SW 1271 (cell line): ENCODE data around the gene TUG1.
A peak's percentile ranks its signal among the peaks of the same experiment; 100 is the strongest.

Experiments
- DNase-seq, 2 experiments: peaks; one replicate each; lab custom pipeline; 2025; lab: John Stamatoyannopoulos, UW

Gene TUG1

DNA sequence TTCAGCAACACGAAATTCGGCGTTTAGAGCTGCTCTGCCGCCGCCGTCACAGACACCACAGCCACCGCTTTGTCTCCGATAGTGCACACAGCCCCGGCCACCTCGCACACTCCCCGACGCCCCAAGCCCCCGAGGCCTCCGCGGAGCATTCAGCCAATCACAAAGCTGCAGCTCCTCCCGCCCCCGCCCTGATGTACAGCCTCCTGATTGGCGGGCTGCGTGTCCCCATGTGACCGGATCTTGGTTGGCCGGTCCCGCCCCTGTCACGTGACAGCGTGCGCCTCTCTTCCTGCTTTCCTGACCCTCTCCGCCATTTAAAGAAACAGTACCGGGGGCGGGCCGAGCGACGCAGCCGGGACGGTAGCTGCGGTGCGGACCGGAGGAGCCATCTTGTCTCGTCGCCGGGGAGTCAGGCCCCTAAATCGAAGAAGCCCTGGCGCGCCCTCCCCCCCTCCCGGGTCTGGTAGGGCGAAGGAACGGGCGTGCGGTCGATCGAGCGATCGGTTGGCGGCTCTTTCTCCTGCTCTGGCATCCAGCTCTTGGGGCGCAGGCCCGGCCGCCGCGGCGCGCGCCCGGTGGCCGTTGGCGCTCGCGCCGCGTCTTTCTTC, at the start of gene TUG1:
TUG1 (plus strand) TSS at position 342 of the 608 bp plus-strand sequence.
- peak; percentile 83 to 92 for DNase-seq

DNA sequence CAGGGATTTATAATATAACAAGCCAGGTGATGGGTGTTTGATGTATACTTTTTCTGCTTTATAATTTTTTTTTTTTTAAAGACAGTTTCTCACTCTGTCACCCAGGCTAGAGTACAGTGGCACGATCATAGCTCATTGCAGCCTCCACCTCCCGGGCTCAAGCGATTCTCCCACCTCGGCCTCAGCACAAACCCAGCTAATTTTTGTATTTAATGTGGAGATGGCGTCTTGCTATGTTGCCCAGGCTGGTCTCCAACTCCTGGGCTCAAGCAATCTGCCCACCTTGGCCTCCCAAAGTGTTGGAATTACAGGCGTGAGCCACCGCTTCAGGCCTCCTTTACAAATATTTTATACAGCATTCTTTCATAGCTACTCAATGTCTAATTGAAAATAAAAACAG, 49.1 kb upstream of the TUG1 start:
- no peak for DNase-seq

DNA sequence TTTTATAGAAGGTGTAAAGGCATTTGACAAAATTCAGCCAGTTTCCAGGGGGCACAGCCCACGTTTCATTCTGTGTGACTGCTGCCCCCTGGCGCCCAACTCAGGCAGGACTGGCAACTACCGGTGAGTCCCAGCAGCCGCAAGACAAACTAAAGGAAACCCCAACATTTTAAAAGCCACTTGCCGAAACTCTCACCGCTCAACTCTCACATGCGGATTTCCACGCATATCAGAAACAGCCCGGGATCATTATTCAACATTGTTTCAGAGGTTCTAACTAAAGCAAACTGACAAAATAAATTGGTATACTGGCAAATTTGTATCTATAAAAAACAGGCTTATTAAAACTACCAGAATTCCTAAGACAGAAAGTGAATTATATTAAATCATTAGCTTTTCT, 48.7 kb upstream of the TUG1 start:
- peak in 1 of 2 experiments; percentile 37 for DNase-seq

DNA sequence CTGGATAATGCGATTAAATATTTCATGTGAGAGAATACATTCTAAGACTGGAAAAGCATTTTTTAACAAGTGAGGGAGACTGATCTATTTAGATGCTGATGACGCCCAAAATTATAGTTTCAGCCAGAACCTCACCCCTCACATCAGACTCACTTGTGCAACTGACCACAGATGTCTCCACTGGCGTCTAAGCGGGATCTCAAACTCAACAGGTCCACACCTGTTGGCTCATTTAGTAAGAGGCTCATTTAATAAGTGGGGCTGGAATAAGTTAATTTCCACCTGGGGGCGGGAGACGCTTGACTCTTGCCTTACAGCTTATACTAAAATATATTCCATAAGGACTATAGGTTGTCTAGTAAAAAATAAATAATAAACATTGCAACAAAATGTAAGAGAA, 48.0 kb upstream of the TUG1 start:
- no peak for DNase-seq

DNA sequence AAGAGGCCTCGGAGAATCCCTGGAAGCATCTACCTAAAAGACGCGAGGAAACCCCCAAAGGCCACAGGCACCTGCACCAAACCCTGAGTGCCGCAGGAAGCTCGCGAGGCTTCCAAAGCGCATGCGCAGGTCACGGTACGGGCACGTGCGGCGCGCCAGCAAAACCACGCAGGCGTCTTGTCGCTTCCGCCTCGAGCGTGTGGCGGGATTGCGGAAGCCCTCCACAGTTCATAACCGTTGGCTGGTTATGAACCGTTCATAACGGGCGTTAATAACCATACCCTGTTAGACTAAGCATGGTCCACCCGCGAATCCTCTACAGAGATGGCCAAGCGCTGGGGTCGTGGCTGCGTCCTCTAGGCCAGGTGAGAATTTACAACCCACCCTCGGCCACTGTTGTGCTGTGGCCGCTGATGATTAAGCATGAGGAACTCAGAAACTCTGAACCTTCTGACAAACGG, 46.9 kb upstream of the TUG1 start:
- no peak for DNase-seq

DNA sequence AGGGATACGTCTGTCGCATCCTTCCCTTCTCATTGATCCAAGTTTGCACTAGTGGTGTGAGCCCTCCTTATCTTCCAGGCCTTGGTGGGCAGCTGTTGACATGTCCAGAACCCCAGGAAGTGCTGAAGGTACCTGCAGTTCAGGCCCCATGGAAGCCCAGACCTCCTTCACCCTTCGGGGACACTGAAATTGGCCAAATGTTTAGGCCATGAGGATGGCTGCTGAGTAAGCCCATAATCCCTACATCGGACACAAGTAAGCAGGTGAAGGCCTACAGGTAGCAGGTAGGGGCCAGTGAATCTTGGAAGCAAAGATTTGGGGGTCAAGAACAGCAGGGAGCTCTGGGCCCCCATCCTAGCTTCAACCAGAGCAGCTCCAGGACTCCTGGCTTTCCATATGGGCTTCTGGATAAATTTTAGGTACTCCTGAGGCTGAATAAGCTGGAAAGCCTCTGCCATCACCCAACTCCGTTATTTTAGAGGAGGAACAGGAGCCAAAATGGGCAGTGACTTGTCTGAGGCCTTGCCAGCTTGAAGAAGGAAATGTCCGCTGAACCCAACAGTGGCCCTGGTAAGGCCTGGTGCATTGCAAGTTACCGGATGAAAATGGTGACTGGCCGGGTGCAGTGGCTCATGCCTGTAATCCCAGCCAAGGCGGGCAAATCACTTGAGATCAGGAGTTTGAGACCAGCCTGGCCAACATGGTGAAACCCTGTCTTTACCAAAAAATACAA, 45.7 kb upstream of the TUG1 start:
- no peak for DNase-seq

DNA sequence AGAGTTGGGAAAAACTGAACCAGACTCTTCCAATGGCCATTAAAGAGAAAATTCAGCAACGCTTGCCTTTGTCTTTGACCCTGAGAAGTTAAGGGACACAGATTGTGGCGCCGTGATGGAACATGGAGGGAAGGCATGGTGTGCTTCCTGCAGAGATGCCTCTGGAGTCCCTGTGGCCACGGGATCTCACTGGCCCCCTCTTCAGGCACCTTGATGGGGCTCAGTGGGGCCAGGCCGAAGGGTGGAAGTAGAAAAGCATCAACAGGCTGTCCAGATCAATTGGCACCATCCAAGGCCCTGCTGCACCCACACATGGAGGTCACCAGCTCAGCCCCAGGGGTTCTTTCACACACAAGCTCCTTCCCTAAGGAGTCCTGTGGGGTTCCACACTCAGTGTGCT, 43.4 kb upstream of the TUG1 start:
- DNase-seq = no peak

DNA sequence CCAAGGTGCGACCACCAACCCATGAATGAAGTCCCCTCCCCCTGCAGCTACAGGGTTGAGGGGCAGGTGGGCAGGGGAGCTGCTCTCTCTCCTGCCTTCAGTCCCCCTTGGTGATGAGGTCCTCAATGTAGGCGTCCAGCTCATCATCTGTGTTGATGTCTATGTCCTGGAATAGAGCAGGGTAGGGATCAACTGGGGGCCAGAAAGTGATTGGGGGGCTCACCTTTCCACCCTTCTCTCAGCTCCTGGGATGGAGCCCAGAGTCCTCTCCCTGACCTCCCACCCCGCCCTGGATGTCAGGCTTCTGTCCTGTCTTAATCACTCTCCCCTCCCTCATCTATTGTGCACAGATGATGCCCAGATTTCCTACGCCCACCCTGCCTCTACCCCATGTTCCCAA, 42.4 kb upstream of the TUG1 start:
- DNase-seq = no peak

DNA sequence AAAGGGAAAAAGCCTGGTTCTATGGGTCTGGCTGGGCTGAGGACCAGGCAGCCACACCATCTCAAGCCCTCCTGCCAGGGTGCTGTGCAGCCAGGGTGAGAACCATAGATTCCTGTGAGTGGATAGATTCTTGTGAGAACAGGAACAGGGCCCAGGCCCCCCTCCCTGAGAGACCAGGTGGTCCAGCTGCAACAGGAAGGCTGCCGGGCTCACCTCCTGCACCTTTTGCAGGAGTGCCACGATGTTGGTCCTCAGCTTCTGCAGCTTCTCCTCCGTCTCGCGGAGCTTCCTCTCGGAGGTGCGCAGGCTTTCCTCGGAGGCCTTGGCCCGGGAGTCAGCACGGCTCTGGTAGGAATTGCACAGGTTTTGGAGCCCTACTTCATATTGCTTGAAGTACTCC, 41.3 kb upstream of the TUG1 start:
- no peak for DNase-seq

DNA sequence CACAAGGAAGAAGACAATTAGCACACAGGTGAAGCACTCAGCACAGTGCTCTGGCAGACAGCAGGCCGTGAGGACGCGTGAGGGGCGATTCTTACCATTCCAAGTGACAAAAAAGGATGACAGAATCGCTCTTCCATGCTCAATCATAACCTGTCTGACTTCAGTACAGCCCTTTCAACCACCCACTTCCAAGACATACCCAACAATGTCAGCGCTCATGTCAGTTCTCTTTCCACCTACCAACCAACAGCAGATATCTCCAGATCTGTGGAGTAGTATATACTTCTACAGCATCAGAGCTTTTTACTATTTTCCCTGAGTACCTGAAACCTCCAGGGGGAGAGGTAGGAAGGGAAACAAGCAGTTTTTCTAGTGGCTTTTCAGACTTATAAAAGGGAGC, 40.7 kb upstream of the TUG1 start:
- DNase-seq = no peak

DNA sequence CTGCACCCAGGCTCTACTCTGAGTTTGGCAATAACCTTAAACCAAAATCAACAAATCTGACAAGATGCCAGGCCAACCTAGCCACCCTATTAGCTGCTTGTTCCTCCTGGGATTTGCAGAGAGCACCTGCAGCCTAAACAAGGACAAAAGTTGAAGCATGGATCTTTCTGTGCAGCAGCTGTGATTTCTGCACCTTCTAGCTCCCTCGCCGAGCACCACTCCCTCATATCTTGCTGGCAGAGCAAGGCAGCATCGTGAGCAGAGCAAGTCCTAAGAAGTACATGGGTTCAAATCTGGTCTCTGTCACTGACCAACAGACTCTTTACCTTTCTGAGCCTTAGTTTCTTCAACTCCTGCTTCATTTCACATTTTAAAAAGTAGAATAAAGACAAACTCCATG, 38.8 kb upstream of the TUG1 start:
- no peak for DNase-seq

DNA sequence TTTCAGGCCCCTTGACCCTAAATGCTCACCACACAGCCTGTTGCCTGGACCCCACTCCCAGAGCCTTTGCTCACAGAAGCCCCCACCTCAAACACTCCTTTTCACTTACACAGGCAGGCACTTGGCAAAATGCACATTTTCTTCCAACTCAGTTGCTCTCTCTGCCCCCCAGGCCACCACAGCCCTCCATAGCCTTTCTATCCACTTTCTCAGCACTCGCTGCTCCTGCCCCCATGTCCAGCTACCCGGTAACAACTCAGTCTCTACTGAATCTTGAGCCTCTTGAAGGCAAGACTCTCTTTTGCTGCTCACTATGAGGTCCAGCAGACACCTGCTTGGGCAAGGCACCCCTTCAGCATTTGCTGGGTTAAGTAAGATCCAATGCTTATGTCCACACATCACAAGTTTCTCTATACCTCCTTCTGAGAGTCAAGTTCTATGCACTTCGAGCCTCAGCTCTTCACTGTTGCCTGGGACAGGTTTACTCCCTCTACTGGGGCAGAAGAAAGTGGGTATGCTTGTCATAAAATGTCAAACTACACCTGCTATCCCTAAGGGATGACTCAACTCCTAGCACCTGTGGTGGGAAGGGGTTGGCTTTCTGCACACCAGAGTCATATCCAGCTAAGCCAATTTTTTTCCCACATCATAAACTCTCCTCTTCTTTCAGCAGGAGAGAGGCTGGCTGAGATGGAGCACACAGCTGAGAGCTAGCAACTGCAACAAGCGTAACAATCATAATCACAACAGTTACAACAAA, 37.3 kb upstream of the TUG1 start:
- no peak for DNase-seq

DNA sequence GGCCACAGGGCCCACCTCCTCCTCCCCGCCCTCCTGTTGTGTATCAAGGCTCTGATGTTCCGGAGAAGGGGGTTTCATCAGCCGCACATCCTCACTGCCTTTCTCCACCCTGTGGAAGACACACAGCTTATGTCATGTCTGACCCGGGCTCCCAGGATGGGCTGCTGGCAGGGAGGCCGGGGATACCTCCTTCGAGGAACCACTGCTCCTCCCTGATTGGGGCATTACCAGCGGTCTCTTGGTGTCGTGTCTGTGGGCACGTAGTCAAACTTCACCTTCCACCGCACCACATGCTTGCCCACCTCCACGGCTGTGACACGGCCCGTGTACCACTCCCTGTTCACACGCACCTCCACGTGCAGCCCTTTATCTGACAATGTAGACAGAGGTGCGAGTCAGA, 36.4 kb upstream of the TUG1 start:
- no peak for DNase-seq

DNA sequence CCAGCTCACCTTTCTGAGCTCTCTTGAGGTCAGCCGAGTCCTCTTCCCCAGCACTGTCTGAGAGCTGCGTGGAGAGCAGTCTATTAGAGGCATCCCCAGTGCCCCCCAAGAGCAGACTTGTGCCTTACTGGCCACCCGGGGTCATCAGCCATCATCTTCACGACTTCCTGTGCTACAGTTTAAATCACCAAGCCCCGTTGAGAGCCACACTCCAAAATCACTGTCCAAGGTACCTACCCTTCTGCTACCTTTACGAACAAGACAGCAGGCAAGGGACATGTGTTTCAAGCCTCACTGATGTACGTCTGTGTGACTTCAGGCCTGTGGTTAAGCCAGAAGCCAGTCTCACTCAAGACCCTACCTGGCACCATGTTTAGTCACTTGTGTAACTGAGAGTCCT, 35.6 kb upstream of the TUG1 start:
- DNase-seq = no peak

DNA sequence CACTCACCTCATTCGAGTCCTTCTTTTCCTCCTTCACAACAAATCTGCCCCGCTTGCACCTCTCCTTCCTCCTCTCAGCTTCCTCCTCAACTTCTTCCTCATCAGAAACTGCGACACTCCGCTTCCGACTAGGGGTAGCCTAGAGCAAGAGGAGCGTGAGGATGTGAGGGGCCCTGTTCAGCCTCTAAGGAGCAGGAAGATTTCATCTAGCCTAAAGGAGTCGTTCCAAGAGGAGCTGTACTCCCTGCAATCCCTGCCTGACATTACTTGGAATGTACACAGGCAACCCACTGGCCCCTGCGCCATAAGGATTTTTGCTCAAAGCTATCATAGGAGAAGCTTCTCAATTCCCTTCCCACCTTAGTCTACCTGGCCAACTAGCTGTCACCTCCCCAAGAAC, 35.0 kb upstream of the TUG1 start:
- no peak for DNase-seq

DNA sequence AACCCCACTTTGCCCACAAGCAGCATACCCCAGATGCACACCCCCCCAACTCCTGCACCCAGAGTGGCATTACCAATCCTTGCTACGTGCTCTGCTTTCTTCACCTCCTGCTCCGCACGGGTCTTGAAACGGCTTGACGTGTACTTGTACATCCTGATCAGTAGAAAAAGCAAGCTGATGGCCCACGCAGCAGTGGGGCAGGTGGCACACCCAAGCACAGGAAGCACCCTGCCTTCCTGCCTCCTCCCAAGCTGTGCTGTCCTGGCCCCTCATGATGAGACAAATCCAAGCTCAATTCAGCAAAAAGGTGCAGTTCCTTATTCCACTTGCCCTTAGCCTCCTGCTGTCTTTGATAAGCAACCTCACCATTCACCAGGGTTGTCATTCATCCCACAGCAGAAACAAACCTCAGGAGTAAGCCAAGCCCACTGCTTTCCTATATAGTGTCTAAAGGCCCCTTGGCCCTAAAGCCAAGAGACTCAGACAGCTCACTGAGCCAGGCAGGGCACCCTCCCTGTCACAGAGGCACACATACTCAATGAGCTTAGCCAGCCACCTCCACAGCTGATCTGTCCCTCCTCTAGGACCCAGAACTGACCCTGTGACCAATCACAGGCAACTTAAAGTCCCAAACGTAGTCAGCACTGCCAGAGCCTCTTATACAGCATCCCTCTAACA, 28.2 kb upstream of the TUG1 start:
- no peak for DNase-seq

DNA sequence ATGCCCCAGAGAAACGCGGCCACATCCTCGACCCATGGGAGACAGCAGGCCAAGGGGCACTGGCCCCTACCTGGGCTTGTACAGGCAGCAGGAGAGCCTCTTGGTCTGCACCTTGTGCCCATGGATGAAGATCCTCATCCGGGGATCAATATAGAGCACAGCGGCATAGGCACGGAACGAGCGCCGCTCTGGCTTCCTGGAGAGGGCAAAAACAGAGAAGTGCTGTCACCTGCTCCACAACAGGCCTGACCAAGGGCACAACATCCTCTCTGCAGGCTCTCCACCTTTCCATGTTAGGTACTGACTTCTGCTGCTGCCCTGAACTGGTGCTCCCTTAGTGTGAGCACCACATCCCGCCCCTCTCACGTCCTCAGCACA, 27.7 kb upstream of the TUG1 start:
- DNase-seq = no peak

DNA sequence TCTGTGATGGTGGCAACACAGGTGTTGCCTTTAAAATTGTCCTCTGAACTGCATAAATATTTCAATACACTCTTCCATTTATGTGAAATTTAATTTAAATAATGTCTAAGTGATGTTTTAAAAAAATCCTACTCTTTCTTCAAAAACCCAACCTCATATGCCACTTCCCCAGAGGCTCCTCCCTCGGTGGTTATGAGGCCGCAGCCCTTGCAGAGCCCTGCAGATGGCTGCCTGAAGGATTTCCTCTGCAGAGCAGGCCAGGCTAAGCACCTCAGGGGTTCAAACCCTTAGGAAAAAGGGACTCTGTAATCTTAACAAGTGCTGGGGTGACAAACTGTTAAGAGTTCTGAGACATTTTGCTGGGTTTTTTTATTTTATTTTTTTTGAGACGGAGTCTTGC, 25.7 kb upstream of the TUG1 start:
- no peak for DNase-seq

DNA sequence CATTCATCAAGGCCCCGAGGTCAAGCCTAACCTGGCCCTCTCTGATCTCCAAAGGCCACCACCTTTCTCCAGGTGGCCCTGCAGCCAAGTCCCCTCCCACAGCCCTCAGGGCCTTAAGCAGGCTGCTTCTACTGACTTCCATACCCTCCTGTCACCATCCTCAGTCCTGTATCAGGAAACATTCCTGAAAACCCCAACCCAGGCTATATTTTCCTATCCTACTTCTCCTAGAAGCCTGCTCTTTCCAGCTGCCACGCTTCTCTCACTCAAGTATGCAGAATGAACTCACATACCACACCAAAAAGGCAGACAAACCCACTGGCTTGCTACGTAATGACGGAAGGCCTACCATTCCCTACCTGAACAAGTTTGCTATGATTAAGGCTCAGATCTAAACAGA, 24.1 kb upstream of the TUG1 start:
- DNase-seq = no peak

DNA sequence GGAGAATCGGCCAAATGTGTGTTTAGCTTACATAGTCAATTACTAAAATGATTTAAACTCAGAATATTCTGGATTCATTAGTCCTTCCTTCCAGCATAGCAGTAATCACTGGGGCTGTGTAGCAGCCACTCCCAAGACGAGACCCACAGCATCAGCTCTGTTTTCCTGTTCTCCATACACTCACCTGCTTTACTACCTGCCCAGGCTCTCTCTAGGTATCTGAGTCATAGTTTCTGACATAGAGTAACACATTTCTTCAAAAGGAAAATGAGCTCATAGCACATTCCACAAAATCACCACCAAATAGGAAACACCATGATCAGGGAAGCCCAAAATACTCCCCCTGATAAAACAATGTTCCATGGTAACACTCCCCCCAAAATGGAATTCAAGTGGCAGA, 23.4 kb upstream of the TUG1 start:
- no peak for DNase-seq

DNA sequence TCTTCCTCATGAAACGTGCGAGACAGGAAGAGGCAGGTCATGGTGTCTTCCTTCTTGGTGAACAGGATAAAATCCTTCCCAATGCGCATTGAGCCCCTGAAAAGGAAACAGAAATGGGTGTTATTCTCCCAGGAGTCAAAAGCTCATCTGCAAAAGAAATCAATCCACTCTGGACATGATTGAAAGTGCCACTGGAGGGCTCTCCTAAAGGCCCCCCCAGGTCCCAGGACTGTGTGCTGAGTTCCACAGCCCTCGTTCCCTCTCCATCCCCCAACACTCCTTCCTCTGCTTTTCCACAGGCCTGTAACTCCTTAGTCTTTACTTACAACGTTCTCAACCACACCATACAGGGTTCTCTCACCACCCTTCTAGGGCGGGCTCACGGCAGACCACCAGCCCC, 22.7 kb upstream of the TUG1 start:
- DNase-seq = no peak

DNA sequence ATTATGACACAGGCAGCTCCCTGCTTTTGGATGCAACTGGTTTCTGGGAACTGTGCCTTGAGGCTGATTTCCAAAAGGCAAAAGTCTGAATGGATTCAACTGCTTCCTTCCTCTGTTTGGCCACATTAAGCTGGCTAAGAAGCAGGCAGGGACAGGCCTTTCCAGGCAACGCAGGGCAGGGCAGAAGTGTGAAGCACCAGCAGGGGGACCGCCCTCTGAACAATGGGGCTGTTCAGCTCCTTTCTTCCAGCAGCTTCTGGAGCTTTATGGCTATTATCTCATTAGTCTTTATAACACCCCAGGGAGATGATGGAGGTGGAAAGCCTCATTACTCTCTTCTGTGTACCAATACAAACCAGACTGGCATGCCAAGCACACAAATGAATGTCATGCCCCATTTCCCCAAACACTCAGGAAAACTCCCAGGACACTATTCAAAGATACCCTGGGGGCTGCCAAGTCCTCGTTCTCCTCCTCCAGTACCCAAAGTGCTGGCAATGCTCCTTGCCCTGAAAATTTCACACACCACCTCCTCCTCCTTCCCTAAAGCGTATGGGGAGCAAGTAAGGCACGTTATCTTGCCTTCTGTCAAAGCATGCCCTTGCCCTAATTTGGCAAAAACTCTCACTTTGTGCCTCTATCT, 21.8 kb upstream of the TUG1 start:
- DNase-seq = no peak
